HCT116 (cell line): Measurements from ENCODE around the gene TRIM4.

Experiments used
- CBX3 ChIP-seq: IDR thresholded peaks from 2 replicates; pipeline ENCODE4 v1.6.1; 2012; ENCODE audit warnings: low read depth
- EZH2phosphoT487 ChIP-seq: fragments of 200-600 bp; IDR thresholded peaks from 2 replicates; pipeline ENCODE4 v1.6.1; 2018; ENCODE audit warnings: antibody characterized with exemption, borderline replicate concordance
- POLR2A ChIP-seq: IDR thresholded peaks from 2 replicates; pipeline ENCODE4 v1.7.0; 2011; ENCODE audit warnings: borderline replicate concordance; ENCODE audit not compliant: insufficient read depth, insufficient read length; ENCODE audit errors: extremely low read depth
- ZBTB33 ChIP-seq: IDR thresholded peaks from 2 replicates; pipeline ENCODE4 v1.6.1; 2011; ENCODE audit warnings: mild to moderate bottlenecking, low read length, moderate library complexity; ENCODE audit not compliant: insufficient replicate concordance; ENCODE audit errors: extremely low read depth
- TF ChIP-seq, protein P1 (sequence below), 3 experiments: fragments of 200-600 bp in 1 of 3; sonication (generic) in 1 of 3; IDR thresholded peaks in 2 of 3; conservative IDR thresholded peaks in 1 of 3; 2 replicates each; pipeline ENCODE4 v1.5.1; 2012 to 2017; ENCODE audit warnings: low read depth in 2 of 3, low read length in 2 of 3, antibody characterized with exemption in 1 of 3, borderline replicate concordance in 1 of 3, control low read depth in 1 of 3, mild to moderate bottlenecking in 1 of 3, mixed read lengths in 1 of 3, mixed run types in 1 of 3, moderate library complexity in 1 of 3; ENCODE audit not compliant: insufficient read depth in 1 of 3

DNA sequence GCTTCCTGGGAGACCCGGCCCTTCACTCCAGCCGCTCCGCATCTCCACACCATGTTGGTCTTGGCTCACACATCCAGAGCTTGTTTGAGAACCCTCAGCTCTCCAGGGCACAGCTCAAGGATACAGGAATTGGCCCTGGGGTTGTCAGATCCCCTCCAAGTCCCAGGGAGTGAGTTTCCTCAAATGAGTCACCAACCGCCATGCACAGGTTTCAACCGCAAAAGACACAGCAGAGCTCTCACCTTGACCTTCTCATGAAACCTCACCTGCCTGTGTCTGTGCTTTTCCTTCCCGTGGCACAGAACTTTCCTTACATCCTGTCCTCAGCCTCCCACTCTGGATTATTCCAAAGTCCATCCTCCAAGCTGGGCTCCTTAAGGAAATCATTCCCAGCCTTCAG lies 35.9 kb upstream of the TRIM4 start:
- no peak for TF ChIP-seq POLR2A
- no peak for TF ChIP-seq ZBTB33
- TF ChIP-seq CBX3 = no peak; the same call in 1 of the 2 replicates
- no peak for TF ChIP-seq EZH2phosphoT487
- TF ChIP-seq, protein P1, sequence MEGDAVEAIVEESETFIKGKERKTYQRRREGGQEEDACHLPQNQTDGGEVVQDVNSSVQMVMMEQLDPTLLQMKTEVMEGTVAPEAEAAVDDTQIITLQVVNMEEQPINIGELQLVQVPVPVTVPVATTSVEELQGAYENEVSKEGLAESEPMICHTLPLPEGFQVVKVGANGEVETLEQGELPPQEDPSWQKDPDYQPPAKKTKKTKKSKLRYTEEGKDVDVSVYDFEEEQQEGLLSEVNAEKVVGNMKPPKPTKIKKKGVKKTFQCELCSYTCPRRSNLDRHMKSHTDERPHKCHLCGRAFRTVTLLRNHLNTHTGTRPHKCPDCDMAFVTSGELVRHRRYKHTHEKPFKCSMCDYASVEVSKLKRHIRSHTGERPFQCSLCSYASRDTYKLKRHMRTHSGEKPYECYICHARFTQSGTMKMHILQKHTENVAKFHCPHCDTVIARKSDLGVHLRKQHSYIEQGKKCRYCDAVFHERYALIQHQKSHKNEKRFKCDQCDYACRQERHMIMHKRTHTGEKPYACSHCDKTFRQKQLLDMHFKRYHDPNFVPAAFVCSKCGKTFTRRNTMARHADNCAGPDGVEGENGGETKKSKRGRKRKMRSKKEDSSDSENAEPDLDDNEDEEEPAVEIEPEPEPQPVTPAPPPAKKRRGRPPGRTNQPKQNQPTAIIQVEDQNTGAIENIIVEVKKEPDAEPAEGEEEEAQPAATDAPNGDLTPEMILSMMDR (IDR thresholded peaks at IDR 0.05 in 2 of 3, conservative IDR thresholded peaks at IDR 0.05 in 1 of 3; ENCODE audit: borderline replicate concordance in 1 of 3, insufficient read depth in 1 of 3, low read depth in 2 of 3, low read length in 2 of 3) = no peak
